HG03066 (cell line): ENCODE measurements around the gene PLBD2.

Experiments
- ATAC-seq: cut with Tn5 transposase; IDR thresholded peaks from one replicate; pipeline ENCODE4 v1.9.1; 2021; ENCODE audit warnings: low read depth; ENCODE audit not compliant: unreplicated experiment

PLBD2 gene

DNA sequence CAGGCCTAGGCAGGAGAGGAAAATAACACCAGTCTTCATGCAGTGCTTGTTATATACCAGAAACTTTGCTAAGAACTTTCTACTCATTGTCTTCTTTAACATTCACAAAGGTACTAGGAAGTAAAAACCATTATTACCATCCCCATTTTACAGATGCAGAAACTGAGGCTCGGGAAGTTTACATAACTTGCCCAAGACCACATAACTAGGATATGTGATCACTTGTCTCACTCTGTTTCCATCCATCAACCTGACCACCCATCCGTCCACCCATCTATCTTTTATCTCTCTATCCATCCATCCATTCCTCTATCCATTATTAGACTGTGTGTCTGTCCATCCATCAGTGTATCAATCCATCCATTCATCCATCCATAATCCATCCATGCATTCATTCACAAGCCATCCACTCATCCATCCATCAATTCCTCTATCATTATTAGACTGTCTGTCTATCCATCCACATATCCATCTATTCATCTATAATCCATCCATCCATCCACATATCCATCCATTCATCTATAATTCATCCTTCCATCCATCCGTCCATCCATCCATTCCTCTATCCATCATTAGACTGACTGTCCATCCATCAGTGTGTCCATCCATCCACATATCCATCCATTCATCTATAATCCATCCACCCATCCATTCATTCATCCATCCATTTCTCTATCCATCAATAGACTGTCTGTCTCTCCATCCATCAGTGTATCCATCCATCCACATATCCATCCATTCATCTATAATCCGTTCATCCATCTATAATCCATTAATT, 80.3 kb downstream of the PLBD2 start:
- ATAC-seq = no peak

DNA sequence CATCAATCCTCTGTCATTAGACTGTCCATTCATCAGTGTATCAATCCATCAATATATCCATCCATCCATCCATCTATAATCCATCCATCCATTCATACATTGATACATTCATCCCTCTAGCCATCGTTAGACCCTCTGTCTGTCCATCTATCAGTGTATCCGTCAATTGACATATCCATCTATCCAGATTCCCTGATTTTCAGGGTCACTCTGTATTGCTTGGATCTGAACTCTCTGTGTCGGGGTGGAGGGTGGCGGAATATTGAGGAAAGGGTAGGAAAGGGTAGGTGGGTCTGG, 80.9 kb downstream of the PLBD2 start:
- no peak for ATAC-seq

GRCh38 chr12:113439606-113440030, 81.2 kb downstream of the PLBD2 start:
- no peak for ATAC-seq

DNA sequence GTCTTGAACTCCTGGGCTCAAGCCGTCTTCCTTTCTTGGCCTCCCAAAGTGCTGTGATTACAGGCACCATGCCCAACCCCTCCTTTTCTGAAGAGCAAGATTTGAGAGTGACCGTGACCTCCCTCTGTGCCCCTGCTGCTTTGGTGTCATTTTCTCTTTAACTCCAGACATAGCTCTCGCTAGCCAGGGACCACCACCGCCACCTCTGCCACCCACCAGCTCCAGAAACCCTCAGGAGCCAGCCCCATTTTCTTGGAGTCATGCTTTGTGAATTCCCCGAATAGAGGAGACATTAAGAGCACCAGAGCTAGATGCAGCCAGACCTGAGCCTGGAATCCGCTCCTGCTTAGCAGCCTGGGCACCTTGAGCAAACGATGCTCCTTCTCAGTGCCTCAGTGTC, 81.9 kb downstream of the PLBD2 start:
- no peak for ATAC-seq
